SK-N-SH (cell line): Measurements from ENCODE around the gene C19orf47. TPM values are rescaled to one million over a fixed set of nuclear protein-coding genes. Genes with fewer than 3 reads are reported as not detected.

Source experiments
- CTCF ChIA-PET: fragments of 300-600, 350-600 bp; formaldehyde crosslinking; extraction: SDS; loops from one replicate; lab custom pipeline; 2021; lab: Yijun Ruan, JAX
- POLR2A ChIA-PET: fragments of 350-600 bp; sonication (Branson Sonifier 250); formaldehyde crosslinking; extraction: SDS; loops from one replicate; lab custom pipeline; 2020; ENCODE audit warnings: antibody characterized with exemption, inconsistent platforms; lab: Yijun Ruan, JAX
- DNase-seq: peaks from one replicate; pipeline ENCODE4 v3.0.0; 2012
- H2AFZ ChIP-seq: fragments of 200-600 bp; sonication (generic); 2 replicates; pipeline ENCODE4 v1.8.1; 2016; ENCODE audit warnings: antibody characterized with exemption, mild to moderate bottlenecking, low read depth
- H3F3A ChIP-seq: fragments of 200-600 bp; sonication (generic); replicated peaks from 2 replicates; pipeline ENCODE3; 2016; ENCODE audit warnings: antibody characterized with exemption, mild to moderate bottlenecking; ENCODE audit not compliant: insufficient read depth
- H3K27ac ChIP-seq, 2 experiments: fragments of 200-500 bp in 1 of 2; fragments of 200-600 bp in 1 of 2; sonication (Bioruptor generic) in 1 of 2; sonication (generic), shearing (Covaris generic) in 1 of 2; 2 replicates each; pipeline versions ENCODE4 v1.5.1 to v1.6.1; 2014 to 2016; ENCODE audit warnings: low read depth in 2 of 2, inconsistent platforms in 1 of 2, low read length in 1 of 2, mild to moderate bottlenecking in 1 of 2, mixed read lengths in 1 of 2
- H3K27me3 ChIP-seq: fragments of 200-600 bp; sonication (generic), shearing (Covaris generic); 2 replicates; pipeline ENCODE4 v1.6.1; 2016; ENCODE audit warnings: mixed run types; ENCODE audit not compliant: insufficient read depth
- H3K36me3 ChIP-seq, 2 experiments: fragments of 200-500 bp in 1 of 2; fragments of 200-600 bp in 1 of 2; sonication (Bioruptor generic) in 1 of 2; sonication (generic) in 1 of 2; replicated peaks in 1 of 2; 2 replicates each; pipeline versions ENCODE3 to v1.5.1; 2014 to 2016; ENCODE audit warnings: low read length in 1 of 2, mild to moderate bottlenecking in 1 of 2; ENCODE audit not compliant: insufficient read depth in 2 of 2, control insufficient read depth in 1 of 2
- H3K4me1 ChIP-seq, 2 experiments: fragments of 200-500 bp in 1 of 2; fragments of 200-600 bp in 1 of 2; sonication (Bioruptor generic) in 1 of 2; sonication (generic), shearing (Covaris generic) in 1 of 2; 2 replicates each; pipeline versions ENCODE4 v1.5.1 to v1.6.1; 2014 to 2016; ENCODE audit warnings: low read depth in 1 of 2, low read length in 1 of 2, mixed run types in 1 of 2; ENCODE audit not compliant: insufficient read depth in 2 of 2, control insufficient read depth in 1 of 2
- H3K4me2 ChIP-seq: fragments of 200-600 bp; sonication (generic), shearing (Covaris generic); 2 replicates; pipeline ENCODE4 v1.6.1; 2017; ENCODE audit warnings: mixed run types
- H3K4me3 ChIP-seq, 2 experiments: fragments of 200-500 bp in 1 of 2; fragments of 200-600 bp in 1 of 2; sonication (Bioruptor generic) in 1 of 2; sonication (generic), shearing (Covaris generic) in 1 of 2; 2 replicates each; pipeline versions ENCODE4 v1.5.1 to v1.8.1; 2014 to 2016; ENCODE audit warnings: low read depth in 2 of 2, inconsistent platforms in 1 of 2, low read length in 1 of 2, mild to moderate bottlenecking in 1 of 2, mixed read lengths in 1 of 2, moderate library complexity in 1 of 2
- H3K79me2 ChIP-seq: fragments of 200-600 bp; sonication (generic); 2 replicates; pipeline ENCODE4 v1.8.1; 2017; ENCODE audit warnings: mild to moderate bottlenecking; ENCODE audit not compliant: insufficient read depth
- H3K9ac ChIP-seq: fragments of 200-600 bp; sonication (generic); 2 replicates; pipeline ENCODE4 v1.6.1; 2017; ENCODE audit warnings: mixed run types
- H3K9me2 ChIP-seq: fragments of 200-600 bp; sonication (generic); 2 replicates; pipeline ENCODE4 v1.6.1; 2017; ENCODE audit warnings: mixed run types
- H3K9me3 ChIP-seq: fragments of 200-600 bp; sonication (generic); 2 replicates; pipeline ENCODE4 v1.6.1; 2017; ENCODE audit warnings: mixed run types, mild to moderate bottlenecking, moderate library complexity
- H4K20me1 ChIP-seq: fragments of 200-600 bp; sonication (generic); 2 replicates; pipeline ENCODE4 v1.6.1; 2017; ENCODE audit warnings: mild to moderate bottlenecking, mixed run types; ENCODE audit not compliant: insufficient read depth
- CHD2 ChIP-seq: fragments of 150-350 bp; IDR thresholded peaks from 2 replicates; pipeline ENCODE4 v1.6.1; 2018; ENCODE audit warnings: low read length; ENCODE audit not compliant: partially characterized antibody
- EZH2phosphoT487 ChIP-seq: fragments of 200-600 bp; sonication (generic); IDR thresholded peaks from 2 replicates; pipeline ENCODE4 v1.6.1; 2017; ENCODE audit warnings: low read depth, mixed run types, mild to moderate bottlenecking, antibody characterized with exemption, moderate library complexity, borderline replicate concordance
- FOXM1 ChIP-seq: IDR thresholded peaks from 2 replicates; pipeline ENCODE4 v1.4.0; 2012; ENCODE audit warnings: low read depth, mild to moderate bottlenecking
- GATA2 ChIP-seq: sonication (generic); formaldehyde crosslinking; IDR thresholded peaks from 2 replicates; pipeline ENCODE4 v1.5.0; 2020; ENCODE audit warnings: mild to moderate bottlenecking, missing genetic modification reagents
- JUND ChIP-seq: IDR thresholded peaks from 2 replicates; pipeline ENCODE4 v1.4.0; 2012
- MEF2A ChIP-seq: IDR thresholded peaks from 2 replicates; pipeline ENCODE4 v1.4.0; 2012; ENCODE audit warnings: low read depth, borderline replicate concordance
- NRF1 ChIP-seq: IDR thresholded peaks from 2 replicates; pipeline ENCODE4 v1.6.1; 2012; ENCODE audit warnings: low read depth, mild to moderate bottlenecking, low read length
- POLR2AphosphoS5 ChIP-seq: IDR thresholded peaks from 2 replicates; pipeline ENCODE4 v1.6.1; 2012; ENCODE audit warnings: low read depth, low read length
- RCOR1 ChIP-seq: fragments of 150-350 bp; IDR thresholded peaks from 2 replicates; pipeline ENCODE4 v1.6.1; 2017; ENCODE audit warnings: antibody characterized with exemption, low read length
- RFX5 ChIP-seq: IDR thresholded peaks from 2 replicates; pipeline ENCODE4 v1.6.1; 2012; ENCODE audit warnings: mild to moderate bottlenecking, improper control_type of control experiment, low read length
- RXRA ChIP-seq: IDR thresholded peaks from 2 replicates; pipeline ENCODE4 v1.4.0; 2012; ENCODE audit warnings: low read depth, mild to moderate bottlenecking, borderline replicate concordance
- SIN3A ChIP-seq: IDR thresholded peaks from 2 replicates; pipeline ENCODE4 v1.6.1; 2012; ENCODE audit warnings: low read depth, mild to moderate bottlenecking, low read length, moderate library complexity, borderline replicate concordance
- SMC3 ChIP-seq: IDR thresholded peaks from 2 replicates; pipeline ENCODE4 v1.6.1; 2012; ENCODE audit warnings: low read depth, low read length, improper control_type of control experiment
- TAF1 ChIP-seq: IDR thresholded peaks from 2 replicates; pipeline ENCODE4 v1.6.1; 2012; ENCODE audit warnings: low read depth, mild to moderate bottlenecking, low read length, moderate library complexity, borderline replicate concordance
- WGBS: methylation state at CpG from one replicate; pipeline ENCODE4 v1.1.6; 2017; ENCODE audit warnings: low lambda C conversion rate; 5-methylcytosine and 5-hydroxymethylcytosine counted together
- polyA plus RNA-seq, 3 experiments: library from polyadenylated mRNA; depleted of rRNA; stranded (reverse); fragments of >200 nt; gene quantifications; 2 replicates each; pipeline ENCODE4 v1.2.3, GENCODE V29; 2012
- TF ChIP-seq, protein P1 (sequence below): IDR thresholded peaks from 2 replicates; pipeline ENCODE4 v1.4.0; 2012; ENCODE audit warnings: low read depth, borderline replicate concordance
- TF ChIP-seq, protein P2 (sequence below): fragments of 200-600 bp; sonication (generic); IDR thresholded peaks from 2 replicates; pipeline ENCODE4 v1.6.1; 2017; ENCODE audit warnings: antibody characterized with exemption, mild to moderate bottlenecking, moderate library complexity
- TF ChIP-seq, protein P3 (sequence below): fragments of 150-350 bp; IDR thresholded peaks from 2 replicates; pipeline ENCODE4 v1.6.1; 2017; ENCODE audit warnings: antibody characterized with exemption, low read length, low read depth, borderline replicate concordance
- TF ChIP-seq, protein P4 (sequence below): fragments of 150-350 bp; IDR thresholded peaks from 2 replicates; pipeline ENCODE4 v1.6.1; 2016; ENCODE audit warnings: mild to moderate bottlenecking, low read depth, low read length
- TF ChIP-seq, protein P5 (sequence below): IDR thresholded peaks from 2 replicates; pipeline ENCODE4 v1.4.0; 2012; ENCODE audit warnings: low read depth, borderline replicate concordance

Gene C19orf47
- polyA plus RNA-seq, 1 of the 3 experiments (the other 2 are of a cell fraction), result 17.2 TPM

DNA sequence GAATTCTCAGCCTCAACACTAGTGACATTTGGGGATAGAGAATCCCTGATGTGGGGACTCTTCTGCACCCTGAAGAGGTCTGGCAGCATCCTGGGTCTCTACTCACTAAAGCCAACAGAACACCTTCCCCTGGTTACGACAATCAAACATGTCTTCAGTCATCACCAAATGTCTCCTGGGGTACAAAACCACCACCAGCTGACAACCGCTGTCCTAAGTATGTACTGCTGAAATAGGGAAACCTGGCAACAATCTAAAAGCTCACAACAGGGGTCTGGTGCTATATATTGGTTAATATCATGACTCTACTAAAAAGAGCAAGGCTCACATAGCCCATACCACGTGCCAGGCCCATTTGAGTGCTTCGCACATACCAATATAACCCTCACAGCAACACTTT lies 76.5 kb downstream of the C19orf47 start:
- CTCF ChIA-PET, result interaction anchor here (1.3 kb wide), 1 partner anchor 54 kb away, joined by 4 read pairs; the partner anchor contains the start of gene TTC9B
- peaks cover 0 to 4% of the 10 kb centered on the region in 2 experiments; a peak in 1 of 4 replicates for H3K4me1 ChIP-seq
- TF ChIP-seq GATA2 (CRISPR knock-in tag) (no peak), FOXM1 (no peak), SMC3 (no peak), RFX5 (no peak), NRF1 (no peak), RXRA (no peak), CHD2 (no peak), MEF2A (no peak), SIN3A (no peak), TAF1 (no peak), RCOR1 (no peak), POLR2AphosphoS5 (no peak), EZH2phosphoT487 (no peak), JUND (no peak)
- TF ChIP-seq, protein P1, sequence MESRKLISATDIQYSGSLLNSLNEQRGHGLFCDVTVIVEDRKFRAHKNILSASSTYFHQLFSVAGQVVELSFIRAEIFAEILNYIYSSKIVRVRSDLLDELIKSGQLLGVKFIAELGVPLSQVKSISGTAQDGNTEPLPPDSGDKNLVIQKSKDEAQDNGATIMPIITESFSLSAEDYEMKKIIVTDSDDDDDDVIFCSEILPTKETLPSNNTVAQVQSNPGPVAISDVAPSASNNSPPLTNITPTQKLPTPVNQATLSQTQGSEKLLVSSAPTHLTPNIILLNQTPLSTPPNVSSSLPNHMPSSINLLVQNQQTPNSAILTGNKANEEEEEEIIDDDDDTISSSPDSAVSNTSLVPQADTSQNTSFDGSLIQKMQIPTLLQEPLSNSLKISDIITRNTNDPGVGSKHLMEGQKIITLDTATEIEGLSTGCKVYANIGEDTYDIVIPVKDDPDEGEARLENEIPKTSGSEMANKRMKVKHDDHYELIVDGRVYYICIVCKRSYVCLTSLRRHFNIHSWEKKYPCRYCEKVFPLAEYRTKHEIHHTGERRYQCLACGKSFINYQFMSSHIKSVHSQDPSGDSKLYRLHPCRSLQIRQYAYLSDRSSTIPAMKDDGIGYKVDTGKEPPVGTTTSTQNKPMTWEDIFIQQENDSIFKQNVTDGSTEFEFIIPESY, result no peak
- TF ChIP-seq, protein P2, sequence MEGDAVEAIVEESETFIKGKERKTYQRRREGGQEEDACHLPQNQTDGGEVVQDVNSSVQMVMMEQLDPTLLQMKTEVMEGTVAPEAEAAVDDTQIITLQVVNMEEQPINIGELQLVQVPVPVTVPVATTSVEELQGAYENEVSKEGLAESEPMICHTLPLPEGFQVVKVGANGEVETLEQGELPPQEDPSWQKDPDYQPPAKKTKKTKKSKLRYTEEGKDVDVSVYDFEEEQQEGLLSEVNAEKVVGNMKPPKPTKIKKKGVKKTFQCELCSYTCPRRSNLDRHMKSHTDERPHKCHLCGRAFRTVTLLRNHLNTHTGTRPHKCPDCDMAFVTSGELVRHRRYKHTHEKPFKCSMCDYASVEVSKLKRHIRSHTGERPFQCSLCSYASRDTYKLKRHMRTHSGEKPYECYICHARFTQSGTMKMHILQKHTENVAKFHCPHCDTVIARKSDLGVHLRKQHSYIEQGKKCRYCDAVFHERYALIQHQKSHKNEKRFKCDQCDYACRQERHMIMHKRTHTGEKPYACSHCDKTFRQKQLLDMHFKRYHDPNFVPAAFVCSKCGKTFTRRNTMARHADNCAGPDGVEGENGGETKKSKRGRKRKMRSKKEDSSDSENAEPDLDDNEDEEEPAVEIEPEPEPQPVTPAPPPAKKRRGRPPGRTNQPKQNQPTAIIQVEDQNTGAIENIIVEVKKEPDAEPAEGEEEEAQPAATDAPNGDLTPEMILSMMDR, result no peak
- TF ChIP-seq, protein P3, sequence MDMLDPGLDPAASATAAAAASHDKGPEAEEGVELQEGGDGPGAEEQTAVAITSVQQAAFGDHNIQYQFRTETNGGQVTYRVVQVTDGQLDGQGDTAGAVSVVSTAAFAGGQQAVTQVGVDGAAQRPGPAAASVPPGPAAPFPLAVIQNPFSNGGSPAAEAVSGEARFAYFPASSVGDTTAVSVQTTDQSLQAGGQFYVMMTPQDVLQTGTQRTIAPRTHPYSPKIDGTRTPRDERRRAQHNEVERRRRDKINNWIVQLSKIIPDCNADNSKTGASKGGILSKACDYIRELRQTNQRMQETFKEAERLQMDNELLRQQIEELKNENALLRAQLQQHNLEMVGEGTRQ, result no peak
- TF ChIP-seq, protein P4, sequence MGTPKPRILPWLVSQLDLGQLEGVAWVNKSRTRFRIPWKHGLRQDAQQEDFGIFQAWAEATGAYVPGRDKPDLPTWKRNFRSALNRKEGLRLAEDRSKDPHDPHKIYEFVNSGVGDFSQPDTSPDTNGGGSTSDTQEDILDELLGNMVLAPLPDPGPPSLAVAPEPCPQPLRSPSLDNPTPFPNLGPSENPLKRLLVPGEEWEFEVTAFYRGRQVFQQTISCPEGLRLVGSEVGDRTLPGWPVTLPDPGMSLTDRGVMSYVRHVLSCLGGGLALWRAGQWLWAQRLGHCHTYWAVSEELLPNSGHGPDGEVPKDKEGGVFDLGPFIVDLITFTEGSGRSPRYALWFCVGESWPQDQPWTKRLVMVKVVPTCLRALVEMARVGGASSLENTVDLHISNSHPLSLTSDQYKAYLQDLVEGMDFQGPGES, result no peak
- TF ChIP-seq, protein P5, sequence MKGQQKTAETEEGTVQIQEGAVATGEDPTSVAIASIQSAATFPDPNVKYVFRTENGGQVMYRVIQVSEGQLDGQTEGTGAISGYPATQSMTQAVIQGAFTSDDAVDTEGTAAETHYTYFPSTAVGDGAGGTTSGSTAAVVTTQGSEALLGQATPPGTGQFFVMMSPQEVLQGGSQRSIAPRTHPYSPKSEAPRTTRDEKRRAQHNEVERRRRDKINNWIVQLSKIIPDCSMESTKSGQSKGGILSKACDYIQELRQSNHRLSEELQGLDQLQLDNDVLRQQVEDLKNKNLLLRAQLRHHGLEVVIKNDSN, result no peak
- TF ChIP-seq, all 33 proteins: peak for 0
- no peaks in the 10 kb centered on the region for H3F3A ChIP-seq
- peaks cover 58% of the 10 kb centered on the region for H4K20me1 ChIP-seq
- no peak for DNase-seq
- H3K9me3 ChIP-seq, result no peaks in the 10 kb centered on the region
- no peak overlapping the region for H2AFZ ChIP-seq
- H3K4me2 ChIP-seq, result no peak overlapping the region
- no peaks in the 10 kb centered on the region for H3K27me3 ChIP-seq
- H3K79me2 ChIP-seq, result peaks cover 88% of the 10 kb centered on the region
- H3K9me2 ChIP-seq, result no peaks in the 10 kb centered on the region
- WGBS, result 95% methylated on average over 4 of the region's 4 CpGs
- peaks cover 0 to 3% of the 10 kb centered on the region in 2 experiments for H3K36me3 ChIP-seq
- H3K27ac ChIP-seq, result no peak overlapping the region
- POLR2A ChIA-PET, result no interaction called here
- H3K9ac ChIP-seq, result no peak overlapping the region
- H3K4me3 ChIP-seq, result no peak overlapping the region
